Stimulated activated CD8-positive, alpha-beta memory T cell treated with anti-CD3 and anti-CD28 coated beads, Interleukin-15, amount 100 ng/mL, for 1 hour (primary cell): ENCODE measurements around the gene PNKP.

Experiments
- DNase-seq: peaks from one replicate; pipeline ENCODE4 v3.0.0-alpha.2; 2020; ENCODE audit warnings: low read depth

Gene PNKP

GRCh38 chr19:49890349-49891311, 23.3 kb upstream of the PNKP start:
- DNase-seq = peak; percentile 51

DNA sequence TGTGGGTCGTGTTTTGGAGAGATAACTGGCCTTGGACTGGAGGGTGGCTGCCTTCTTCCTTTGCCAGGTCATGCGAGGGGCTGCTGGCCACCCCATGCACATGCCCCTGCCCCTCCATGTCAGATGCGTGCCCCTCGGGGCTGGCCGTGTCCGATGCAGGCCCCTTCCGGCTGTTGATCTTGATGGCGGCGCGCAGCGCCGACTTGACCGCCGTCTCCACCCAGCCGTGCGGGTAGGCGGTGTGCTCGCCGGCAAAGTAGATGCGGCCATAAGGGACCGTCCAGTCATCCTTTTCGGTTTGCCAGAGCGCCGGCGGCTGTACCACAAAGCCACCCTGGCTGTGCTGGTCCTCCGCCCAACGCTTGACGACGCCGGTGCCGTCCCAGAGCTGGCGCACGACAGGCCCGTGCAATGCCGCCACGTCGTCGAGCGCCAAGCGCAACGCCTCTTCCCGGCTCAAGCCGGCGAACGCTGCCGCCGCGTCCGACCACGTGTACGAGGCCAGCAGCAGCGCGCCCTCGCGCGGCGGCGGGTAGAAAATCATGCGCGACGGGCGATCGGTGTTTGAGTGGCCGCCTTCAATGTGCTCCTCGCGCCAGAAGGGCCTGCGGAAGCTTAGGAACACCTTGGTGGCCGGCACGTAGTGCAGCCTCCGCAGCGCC, 22.4 kb upstream of the PNKP start:
- peak; percentile 41 for DNase-seq

DNA sequence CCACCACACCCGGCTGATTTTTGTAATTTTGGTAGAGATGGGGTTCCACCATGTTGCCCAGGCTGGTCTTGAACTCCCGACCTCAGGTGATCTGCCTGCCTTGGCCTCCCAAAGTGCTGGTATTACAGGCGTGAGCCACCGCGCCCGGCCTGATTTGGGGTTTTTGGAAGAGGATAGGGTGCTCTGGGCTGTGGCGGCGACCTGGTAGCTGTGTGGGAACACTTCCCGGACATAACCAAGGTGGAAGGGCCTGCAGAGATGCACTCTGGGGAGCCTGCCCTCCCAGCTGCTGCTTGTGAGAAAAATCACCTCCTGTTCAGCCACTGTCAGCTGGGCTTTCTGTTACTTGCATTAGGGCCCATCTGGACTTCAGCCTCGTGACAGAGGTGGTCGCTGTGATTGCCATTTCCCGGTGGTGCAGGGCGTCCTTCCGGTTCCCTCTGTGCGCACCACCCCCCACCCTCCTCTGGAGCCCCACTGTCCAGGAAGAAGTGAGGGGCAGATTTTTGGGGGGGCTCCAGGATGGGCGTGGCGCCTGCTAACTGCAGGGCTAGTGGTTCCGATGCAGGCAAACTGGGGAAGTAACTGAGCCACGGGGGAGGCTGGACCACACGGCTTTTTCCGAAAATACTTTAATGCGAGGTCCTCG, 21.8 kb upstream of the PNKP start:
- no peak for DNase-seq

DNA sequence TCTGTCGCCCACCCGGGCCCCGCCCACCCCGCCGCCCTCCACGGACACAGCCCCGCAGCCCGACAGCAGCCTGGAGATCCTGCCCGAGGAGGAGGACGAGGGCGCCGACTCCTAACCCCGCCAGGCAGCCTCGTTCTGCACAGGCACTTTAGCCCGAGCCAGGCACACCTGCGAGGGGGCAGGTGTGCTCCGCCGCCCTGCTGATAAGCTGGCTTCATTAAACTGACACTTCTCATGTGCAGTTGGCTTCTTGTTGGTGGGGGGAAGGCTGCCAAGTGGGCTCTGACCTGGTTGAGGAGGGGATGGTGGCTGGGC, 21.1 kb upstream of the PNKP start:
- no peak for DNase-seq

DNA sequence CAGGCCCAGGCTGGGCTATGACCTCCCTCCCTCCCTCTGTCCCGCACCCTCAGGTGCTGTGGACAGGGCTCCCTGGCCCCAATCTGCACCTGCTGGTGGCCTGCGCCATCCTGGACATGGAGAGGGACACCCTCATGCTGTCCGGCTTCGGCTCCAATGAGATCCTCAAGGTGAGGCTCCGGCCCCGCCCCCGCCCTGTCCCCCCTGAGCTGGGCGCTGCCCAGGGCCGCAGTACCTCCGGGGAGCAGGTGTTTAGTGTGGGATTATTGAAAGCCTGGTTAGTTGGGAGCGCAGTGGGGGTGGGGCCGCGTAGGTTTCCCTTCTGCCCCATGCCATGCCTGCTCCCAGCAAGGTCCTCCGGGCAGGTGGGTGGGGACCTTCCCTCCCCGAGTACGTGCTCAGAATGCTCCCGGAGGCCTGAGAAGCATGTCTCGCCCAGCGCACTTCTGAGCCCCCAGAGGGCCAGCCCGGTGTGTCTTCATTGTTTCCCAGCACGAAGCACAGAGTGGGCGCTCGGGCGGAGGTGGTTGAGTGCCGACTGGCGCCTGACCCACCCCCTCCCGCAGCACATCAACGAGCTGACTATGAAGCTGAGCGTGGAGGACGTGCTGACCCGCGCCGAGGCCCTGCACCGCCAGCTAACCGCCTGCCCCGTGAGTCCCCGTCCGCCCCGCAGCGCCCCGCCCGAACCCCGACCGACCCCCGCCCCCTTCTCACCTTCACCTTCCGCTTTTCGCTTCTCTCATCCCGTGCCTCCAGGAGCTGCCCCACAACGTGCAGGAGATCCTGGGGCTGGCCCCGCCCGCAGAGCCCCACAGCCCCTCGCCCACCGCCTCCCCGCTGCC, 20.5 kb upstream of the PNKP start:
- no peak for DNase-seq

GRCh38 chr19:49887037-49887664, 19.8 kb upstream of the PNKP start:
- DNase-seq = no peak

GRCh38 chr19:49884760-49885159, 17.4 kb upstream of the PNKP start:
- no peak for DNase-seq

GRCh38 chr19:49884109-49884508, 16.7 kb upstream of the PNKP start:
- no peak for DNase-seq

DNA sequence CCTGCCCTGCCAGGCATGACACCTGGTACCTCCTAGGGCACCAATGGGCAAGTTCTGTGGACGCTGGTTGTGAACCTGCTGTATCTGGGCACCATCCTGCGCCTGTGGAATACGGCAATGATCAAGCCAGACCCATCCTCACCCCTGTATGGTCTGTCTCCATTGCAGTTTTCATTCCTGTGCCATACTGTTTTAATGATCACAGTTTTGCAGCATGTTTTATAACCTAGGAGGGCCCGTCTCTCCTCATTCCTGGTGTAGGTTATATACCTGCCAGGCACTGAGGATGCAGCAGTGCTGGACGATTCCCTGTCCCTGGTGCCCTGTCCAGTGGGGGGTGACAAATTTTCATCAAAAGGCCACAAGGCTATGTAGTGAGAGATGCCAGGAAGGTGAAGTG, 15.7 kb upstream of the PNKP start:
- DNase-seq = no peak

- DNase-seq = no peak
These were observed 15.3 kb upstream of the PNKP start for GRCh38 chr19:49882643-49883042.

DNA sequence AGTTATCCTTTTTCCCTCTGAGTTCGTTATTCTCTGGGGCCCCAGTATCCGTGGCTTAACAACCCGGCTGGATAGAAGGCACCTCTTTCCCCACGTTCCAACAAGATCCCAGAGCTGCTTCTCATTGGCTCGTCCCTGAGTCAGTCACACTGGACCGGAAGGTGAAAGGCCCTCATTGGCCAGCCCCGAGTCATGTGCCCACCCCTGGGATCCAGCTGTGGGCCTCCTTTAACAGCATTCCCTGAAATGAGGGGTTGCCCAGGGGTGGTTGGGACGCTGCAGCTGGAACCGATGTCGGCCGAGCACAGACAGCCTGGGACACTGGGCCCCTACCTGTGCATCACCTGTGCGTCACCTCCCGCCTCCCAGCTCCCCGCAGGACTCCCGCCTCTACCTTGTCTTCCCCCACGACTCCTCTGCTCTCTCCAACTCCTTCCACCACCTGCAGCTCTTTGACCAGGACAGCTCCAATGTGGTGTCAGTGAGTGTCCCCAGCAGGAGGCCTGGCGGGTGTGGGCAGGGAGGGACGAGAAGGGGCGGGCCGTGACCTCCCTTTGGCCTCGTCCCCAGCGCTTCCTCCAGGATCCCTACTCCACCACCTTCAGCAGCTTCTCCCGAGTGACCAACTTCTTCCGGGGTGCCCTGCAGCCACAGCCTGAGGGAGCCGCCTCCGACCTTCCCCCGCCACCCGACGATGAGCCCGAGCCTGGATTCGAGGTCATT, 14.5 kb upstream of the PNKP start:
- no peak for DNase-seq

DNA sequence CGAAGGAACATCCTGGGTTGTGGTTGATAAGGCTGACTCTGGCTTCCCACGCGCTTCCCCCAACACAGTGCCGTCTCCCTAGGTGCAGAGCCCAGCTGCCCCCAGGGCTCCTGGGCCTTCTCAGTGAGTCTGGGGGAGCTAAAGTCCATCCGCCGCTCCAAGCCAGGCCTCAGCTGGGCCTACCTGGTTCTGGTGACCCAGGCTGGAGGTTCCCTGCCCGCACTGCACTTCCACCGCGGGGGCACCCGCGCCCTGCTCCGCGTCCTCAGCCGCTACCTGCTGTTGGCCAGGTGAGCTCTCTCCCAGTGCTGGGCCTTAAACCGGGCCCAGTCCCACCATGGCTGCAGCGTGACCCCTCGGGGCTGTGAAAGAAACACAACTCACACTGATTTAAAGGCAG, 13.8 kb upstream of the PNKP start:
- DNase-seq = no peak

DNA sequence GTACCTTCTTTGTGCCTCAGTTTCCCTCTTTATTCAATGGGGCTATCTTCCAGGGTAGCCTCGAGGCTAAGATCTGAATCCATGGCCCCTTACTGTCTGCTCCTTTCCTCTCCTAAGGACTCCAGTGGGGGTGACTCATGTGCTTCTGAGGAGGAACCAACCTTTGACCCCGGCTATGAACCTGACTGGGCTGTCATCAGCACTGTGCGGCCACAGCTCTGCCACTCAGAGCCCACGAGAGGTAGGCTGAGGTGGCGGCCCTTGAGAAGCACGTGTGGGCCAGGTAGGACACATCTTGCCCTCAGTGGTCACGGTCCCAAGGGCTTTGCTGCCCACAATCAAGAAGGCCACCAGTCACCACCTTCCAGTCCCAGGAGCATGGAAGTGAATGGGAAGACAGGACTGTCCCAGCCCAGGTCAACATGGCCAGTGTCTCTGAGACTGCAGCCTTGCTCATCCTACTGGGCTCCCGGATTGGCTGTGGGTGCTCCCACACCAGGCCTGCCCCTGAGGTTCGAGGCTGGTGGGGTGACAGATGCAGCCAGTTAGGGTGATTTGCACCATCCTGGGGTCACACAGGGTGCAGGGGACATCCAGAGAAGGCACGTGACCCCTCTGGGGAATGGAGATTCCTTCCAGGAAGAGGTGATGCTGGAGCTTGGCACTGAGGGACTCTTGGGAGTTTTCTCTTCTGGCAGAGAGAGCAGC, 12.9 kb upstream of the PNKP start:
- no peak for DNase-seq

DNA sequence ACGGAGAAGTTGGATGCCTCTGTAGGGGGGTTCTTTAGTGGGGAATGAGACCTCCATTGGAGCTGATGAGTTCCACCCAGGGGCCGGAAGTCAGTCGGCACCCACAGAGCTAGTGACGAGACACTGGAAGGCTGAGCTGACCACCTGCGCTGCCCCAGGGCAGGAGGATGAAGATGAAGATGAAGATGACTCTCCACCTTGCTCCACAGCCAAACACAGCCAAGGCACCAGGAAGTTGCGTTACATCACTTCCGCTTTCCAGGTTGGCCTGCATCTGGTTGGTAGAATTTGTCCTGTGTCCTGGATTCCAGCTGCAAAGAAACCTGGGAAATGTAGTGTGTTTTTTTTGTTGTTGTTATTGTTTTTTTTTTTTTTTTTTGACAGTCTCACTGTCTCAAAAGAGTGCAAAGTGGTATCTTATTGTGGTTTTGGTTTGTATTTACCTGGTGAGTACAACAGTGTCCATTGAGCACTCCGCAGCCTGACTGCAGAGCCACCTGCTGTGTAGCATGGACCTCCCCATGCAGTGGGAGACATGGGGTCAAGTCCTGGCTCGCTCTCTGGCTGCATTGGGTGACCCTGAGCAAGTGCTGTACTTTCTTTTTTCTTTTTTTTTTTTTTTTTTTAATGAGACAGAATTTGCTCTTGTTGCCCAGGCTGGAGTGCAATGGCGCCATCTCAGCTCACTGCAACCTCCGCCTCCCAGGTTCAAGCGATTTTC, 12.0 kb upstream of the PNKP start:
- no peak for DNase-seq

DNA sequence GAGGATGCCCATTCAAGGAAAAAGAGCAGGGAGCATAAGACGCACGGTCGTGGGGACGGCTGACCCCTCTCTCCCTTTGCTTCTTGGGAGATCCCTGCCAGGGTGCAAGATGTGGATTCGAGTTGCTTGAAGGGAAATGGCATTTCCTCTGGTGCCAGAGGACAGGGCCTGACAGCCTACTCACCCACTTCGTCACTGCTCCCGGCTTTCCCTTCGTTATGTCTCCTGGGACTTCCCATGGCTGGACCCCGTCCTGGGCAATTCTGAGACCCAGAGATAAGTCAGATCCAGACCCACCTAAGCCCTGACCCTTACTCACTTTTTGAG, 11.3 kb upstream of the PNKP start:
- no peak for DNase-seq

GRCh38 chr19:49877879-49878743, 10.7 kb upstream of the PNKP start:
- peak; percentile 93 for DNase-seq

- DNase-seq = peak; percentile 96
These were observed 9.9 kb upstream of the PNKP start, which contains the start of the genes AKT1S1 and TBC1D17 for GRCh38 chr19:49877020-49877878. Gene AKT1S1, minus strand, starts transcription at chr19:49877355. Its CDS starts 4,060 bp downstream, at chr19:49873295. Gene TBC1D17, plus strand, starts transcription at chr19:49877702. Its CDS starts 22 bp downstream, at chr19:49877724.
